ENCODE results near the gene SMAD5.

GRCh38 chr5:136087961-136088871 lies 44.4 kb upstream of the SMAD5 start:
- TF ChIP-seq CTCF (IDR thresholded peaks at IDR 0.05; ENCODE audit: insufficient read depth, low read depth, low read length): no peak
- no peak for TF ChIP-seq EZH2 (IDR thresholded peaks at IDR 0.05; ENCODE audit: insufficient read depth, low read length)

Measured in astrocyte (in vitro differentiated cells and primary cell).